Brain microvascular endothelial cell (primary cell): ENCODE data around the gene GALNT14.

Source experiments
- DNase-seq: peaks from one replicate; pipeline ENCODE4 v3.0.0-alpha.2; 2020
- H3K27ac ChIP-seq: fragments of 250-450 bp; sonication (Bioruptor Pico); 2 replicates; pipeline ENCODE4 v1.5.1; 2020; ENCODE audit warnings: mild to moderate bottlenecking, moderate library complexity
- H3K27me3 ChIP-seq: fragments of 250-450 bp; sonication (Bioruptor Pico); replicated peaks from 2 replicates; pipeline ENCODE4 v1.5.1; 2020; ENCODE audit warnings: mild to moderate bottlenecking
- H3K36me3 ChIP-seq: fragments of 250-450 bp; sonication (Bioruptor Pico); replicated peaks from 2 replicates; pipeline ENCODE4 v1.5.1; 2020; ENCODE audit warnings: mild to moderate bottlenecking
- H3K4me3 ChIP-seq: 2 replicates; pipeline ENCODE4 v1.5.1; 2011; ENCODE audit warnings: low read depth, mild to moderate bottlenecking, control low read depth, low read length, moderate library complexity
- in situ Hi-C: cut with HindIII; loops from 2 replicates; pipeline ENCODE4 v1.10.0; 2017; ENCODE audit warnings: low sequenced_read_pairs, low pct_ligation_motif_present
- TF ChIP-seq, protein P1 (sequence below): IDR thresholded peaks from 2 replicates; pipeline ENCODE4 v1.5.1; 2011; ENCODE audit warnings: low read depth, mild to moderate bottlenecking, moderate library complexity, low read length, control low read depth, inconsistent platforms; ENCODE audit errors: missing control alignments

Gene GALNT14

DNA sequence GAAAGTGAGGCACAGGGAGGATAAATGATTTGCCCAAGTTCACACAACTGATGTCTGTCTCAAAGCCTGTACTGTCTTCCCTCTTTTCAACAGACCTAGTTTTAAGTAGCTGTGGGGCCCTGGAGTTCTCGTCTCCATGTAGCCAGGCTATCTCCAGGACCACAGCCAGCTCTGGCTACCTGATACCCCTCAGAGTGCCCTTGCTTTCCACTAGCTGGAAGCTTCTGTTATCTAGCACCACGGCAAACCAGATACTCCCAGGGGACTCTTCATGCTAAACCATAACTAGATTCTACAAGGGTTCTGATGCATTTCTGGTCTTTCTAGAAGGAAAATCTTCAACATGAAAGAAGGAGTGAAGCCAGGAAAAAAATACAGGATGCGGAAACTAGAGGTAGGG lies 137.3 kb downstream of the GALNT14 start:
- in situ Hi-C loops, result no loop called here
- no peak for DNase-seq
- Histone ChIP-seq H3K4me3 (no peak overlapping the region), H3K27me3 (no peaks in the 10 kb centered on the region), H3K36me3 (no peaks in the 10 kb centered on the region), H3K27ac (no peak overlapping the region)
- TF ChIP-seq, protein P1, sequence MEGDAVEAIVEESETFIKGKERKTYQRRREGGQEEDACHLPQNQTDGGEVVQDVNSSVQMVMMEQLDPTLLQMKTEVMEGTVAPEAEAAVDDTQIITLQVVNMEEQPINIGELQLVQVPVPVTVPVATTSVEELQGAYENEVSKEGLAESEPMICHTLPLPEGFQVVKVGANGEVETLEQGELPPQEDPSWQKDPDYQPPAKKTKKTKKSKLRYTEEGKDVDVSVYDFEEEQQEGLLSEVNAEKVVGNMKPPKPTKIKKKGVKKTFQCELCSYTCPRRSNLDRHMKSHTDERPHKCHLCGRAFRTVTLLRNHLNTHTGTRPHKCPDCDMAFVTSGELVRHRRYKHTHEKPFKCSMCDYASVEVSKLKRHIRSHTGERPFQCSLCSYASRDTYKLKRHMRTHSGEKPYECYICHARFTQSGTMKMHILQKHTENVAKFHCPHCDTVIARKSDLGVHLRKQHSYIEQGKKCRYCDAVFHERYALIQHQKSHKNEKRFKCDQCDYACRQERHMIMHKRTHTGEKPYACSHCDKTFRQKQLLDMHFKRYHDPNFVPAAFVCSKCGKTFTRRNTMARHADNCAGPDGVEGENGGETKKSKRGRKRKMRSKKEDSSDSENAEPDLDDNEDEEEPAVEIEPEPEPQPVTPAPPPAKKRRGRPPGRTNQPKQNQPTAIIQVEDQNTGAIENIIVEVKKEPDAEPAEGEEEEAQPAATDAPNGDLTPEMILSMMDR, result no peak

DNA sequence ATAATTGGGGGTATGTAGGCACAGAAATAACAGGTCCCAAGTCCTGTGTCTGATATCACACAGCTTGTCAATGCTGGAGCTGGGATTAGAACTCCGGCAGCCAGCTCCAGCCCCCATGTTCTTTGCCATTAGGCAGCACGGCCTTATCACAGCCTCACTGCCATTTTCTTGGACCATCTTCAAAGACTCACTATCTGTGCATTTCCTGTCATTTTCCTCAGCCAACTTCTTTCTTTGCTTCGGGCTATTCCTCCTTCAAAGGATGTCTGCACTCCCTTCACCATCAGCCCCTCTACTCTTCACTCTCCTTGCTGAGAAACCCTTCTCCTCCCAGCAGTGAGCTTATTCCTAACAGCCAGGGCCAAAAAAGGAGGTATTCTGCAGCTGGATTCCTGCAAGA lies 139.6 kb downstream of the GALNT14 start:
- no peaks in the 10 kb centered on the region for H3K27me3 ChIP-seq
- no peaks in the 10 kb centered on the region for H3K36me3 ChIP-seq
- no peak for DNase-seq
- in situ Hi-C loops, result no loop called here
- TF ChIP-seq, protein P1, result no peak
- H3K27ac ChIP-seq, result no peak overlapping the region
- no peak overlapping the region for H3K4me3 ChIP-seq

DNA sequence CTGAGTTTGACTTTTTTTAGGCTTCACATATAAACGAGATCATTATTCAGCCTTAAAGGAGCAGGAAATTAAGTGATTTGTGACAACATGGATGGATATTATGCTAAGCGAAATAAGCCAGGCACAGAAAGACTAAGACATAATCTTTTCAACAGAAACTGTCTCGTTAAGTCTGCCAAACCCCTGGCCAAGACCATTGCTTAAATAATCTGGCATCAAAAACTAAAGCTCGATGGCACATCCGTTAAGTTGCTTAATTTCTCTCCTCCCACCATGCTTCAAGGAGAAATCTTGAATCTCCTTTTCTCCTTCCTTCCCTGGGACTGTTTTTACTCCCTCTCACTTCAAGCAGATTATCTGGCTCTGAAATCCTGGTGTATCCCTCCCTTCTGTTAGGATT lies 140.3 kb downstream of the GALNT14 start:
- H3K27ac ChIP-seq, result no peak overlapping the region
- TF ChIP-seq, protein P1, result no peak
- no peak overlapping the region for H3K4me3 ChIP-seq
- no peaks in the 10 kb centered on the region for H3K36me3 ChIP-seq
- DNase-seq, result no peak
- in situ Hi-C loops, result no loop called here
- H3K27me3 ChIP-seq, result no peaks in the 10 kb centered on the region

DNA sequence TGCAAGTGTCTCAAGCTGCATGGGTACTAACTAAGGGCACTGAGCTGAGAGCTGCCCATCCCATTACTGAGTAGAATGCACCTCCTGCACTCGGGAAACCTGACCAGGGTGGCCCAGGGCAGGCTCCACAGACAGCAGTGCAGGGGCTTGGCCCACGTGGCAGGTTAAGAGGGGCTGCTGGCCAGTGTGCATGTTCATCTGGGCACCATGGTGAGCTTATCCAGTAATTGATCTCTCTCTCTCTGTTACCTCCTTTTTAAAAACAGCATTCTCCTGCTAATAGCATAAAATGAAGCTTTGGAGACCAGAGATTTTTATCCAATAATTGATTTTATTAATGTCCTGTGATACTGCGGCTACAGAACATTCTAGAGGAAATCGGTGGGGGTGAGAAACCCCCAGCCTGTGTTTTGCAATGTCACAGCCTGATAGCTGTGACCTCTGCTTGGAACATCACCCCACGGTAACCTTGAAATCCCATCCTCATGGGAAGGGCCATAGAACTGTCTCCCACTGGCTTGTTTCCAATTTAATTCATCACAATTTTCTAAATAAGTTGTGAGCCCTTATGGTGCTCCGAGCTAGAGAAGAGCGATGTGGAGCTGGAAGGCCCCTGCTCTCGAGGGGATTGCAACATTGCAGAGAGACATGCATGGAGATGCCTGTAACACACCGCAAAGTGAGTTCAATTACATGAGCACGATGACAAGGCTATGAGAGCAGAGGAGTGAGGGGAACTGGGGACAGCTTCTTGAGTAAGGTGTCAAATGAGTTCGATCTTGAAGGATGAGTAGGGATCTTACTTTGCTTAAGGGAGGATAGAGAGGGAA lies 143.8 kb downstream of the GALNT14 start:
- in situ Hi-C loops, result no loop called here
- TF ChIP-seq, protein P1, result no peak
- no peak overlapping the region for H3K27ac ChIP-seq
- H3K36me3 ChIP-seq, result no peaks in the 10 kb centered on the region
- H3K27me3 ChIP-seq, result no peaks in the 10 kb centered on the region
- no peak for DNase-seq
- H3K4me3 ChIP-seq, result no peak overlapping the region

DNA sequence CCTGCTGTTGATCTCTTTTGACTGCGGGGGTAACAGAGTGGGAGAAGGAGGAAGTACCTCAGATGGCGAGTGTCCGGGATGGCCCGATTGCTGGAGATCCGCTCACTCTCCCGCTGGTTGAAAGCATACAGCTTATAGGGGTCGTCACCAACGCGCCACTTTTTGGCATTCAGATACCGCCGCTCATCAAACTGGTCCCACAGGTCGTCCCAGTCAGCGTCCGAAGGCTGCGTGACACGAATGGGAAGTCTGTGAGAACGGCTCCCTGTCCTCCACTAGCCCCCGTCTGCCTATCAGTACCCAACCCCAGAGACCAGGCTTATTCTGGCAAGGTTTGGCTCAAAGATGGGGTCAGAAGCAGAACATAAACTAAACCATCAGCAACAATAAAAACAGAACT lies 145.5 kb downstream of the GALNT14 start:
- in situ Hi-C loops, result no loop called here
- Histone ChIP-seq H3K36me3 (no peaks in the 10 kb centered on the region), H3K27me3 (no peaks in the 10 kb centered on the region), H3K4me3 (no peak overlapping the region), H3K27ac (no peak overlapping the region)
- no peak for DNase-seq
- TF ChIP-seq, protein P1, result no peak

DNA sequence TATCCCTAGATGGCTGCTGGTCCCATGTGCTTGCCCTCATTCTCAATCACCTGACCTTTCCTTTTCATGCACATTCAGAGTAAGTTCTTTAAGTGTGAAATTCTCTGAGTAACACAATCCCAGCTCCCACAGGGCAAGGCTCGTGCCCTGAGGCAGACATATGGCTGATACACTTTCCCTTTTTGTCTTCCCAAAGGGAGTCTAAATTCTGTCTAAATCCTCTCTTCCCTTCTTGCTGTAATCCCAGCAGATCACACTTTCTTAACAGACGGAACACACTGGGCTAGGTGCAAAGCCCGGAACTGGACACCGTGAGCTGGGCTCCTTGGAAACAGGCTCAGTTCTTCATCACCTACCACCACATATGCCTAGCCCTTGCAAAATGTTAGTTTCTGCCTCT lies 147.6 kb downstream of the GALNT14 start:
- TF ChIP-seq, protein P1, result no peak
- no peak for DNase-seq
- in situ Hi-C loops, result no loop called here
- Histone ChIP-seq H3K4me3 (no peak overlapping the region), H3K27me3 (no peaks in the 10 kb centered on the region), H3K36me3 (no peaks in the 10 kb centered on the region), H3K27ac (no peak overlapping the region)
